ENCODE data around the gene TMEM184B.

- TF ChIP-seq, protein P1, sequence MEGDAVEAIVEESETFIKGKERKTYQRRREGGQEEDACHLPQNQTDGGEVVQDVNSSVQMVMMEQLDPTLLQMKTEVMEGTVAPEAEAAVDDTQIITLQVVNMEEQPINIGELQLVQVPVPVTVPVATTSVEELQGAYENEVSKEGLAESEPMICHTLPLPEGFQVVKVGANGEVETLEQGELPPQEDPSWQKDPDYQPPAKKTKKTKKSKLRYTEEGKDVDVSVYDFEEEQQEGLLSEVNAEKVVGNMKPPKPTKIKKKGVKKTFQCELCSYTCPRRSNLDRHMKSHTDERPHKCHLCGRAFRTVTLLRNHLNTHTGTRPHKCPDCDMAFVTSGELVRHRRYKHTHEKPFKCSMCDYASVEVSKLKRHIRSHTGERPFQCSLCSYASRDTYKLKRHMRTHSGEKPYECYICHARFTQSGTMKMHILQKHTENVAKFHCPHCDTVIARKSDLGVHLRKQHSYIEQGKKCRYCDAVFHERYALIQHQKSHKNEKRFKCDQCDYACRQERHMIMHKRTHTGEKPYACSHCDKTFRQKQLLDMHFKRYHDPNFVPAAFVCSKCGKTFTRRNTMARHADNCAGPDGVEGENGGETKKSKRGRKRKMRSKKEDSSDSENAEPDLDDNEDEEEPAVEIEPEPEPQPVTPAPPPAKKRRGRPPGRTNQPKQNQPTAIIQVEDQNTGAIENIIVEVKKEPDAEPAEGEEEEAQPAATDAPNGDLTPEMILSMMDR (conservative IDR thresholded peaks at IDR 0.05): no peak
- TF ChIP-seq ZFX (IDR thresholded peaks at IDR 0.05): no peak
These were observed 21.4 kb upstream of the TMEM184B start for GRCh38 chr22:38294193-38294592.
